Fibroblast of the aortic adventitia (primary cell): Measurements from ENCODE around the gene SLFN11. TPM values are rescaled to one million over a fixed set of nuclear protein-coding genes. Genes with fewer than 3 reads are reported as not detected.
A peak's percentile ranks its signal among the peaks of the same experiment; 100 is the strongest.

Experiments used
- DNase-seq: peaks from one replicate; pipeline ENCODE4 v3.0.0-alpha.2; 2010; ENCODE audit warnings: low read depth
- H3K4me3 ChIP-seq: 2 replicates; pipeline ENCODE4 v1.5.1; 2011; ENCODE audit warnings: low read depth, mild to moderate bottlenecking, control low read depth, low read length, moderate library complexity
- total RNA-seq: library from RNA; depleted of rRNA; stranded (reverse); fragments of >200 nt; gene quantifications from 2 replicates; pipeline ENCODE4 v1.2.3, GENCODE V29; 2012; ENCODE audit warnings: low replicate concordance
- TF ChIP-seq, protein P1 (sequence below): IDR thresholded peaks from 2 replicates; pipeline ENCODE4 v1.5.1; 2011; ENCODE audit warnings: mild to moderate bottlenecking, low read length, control low read depth, inconsistent platforms; ENCODE audit not compliant: insufficient read depth

Gene SLFN11
- total RNA-seq, 1 donor, result 99.2 TPM

DNA sequence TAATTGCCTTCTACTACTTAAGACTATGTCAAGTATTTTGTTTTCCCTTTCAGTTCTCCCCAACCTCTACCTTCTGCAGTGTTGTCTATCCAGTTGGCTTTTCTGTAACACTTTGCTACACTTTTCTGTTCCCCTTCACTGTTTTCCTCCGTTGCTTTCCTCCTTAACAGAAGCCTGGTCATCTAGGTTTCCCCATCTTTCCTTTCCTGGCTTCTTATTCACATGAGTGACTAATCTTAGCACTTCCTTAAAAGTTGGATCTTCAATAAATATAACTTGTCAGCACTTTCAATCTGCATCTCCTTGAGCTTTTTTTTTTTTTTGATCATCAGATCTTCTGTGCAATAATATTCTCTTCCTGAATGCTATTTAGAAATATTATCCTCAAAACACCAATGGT is 2.8 kb upstream of the SLFN11 start:
- no peak overlapping the region for H3K4me3 ChIP-seq
- DNase-seq, result peak; percentile 48
- TF ChIP-seq, protein P1, sequence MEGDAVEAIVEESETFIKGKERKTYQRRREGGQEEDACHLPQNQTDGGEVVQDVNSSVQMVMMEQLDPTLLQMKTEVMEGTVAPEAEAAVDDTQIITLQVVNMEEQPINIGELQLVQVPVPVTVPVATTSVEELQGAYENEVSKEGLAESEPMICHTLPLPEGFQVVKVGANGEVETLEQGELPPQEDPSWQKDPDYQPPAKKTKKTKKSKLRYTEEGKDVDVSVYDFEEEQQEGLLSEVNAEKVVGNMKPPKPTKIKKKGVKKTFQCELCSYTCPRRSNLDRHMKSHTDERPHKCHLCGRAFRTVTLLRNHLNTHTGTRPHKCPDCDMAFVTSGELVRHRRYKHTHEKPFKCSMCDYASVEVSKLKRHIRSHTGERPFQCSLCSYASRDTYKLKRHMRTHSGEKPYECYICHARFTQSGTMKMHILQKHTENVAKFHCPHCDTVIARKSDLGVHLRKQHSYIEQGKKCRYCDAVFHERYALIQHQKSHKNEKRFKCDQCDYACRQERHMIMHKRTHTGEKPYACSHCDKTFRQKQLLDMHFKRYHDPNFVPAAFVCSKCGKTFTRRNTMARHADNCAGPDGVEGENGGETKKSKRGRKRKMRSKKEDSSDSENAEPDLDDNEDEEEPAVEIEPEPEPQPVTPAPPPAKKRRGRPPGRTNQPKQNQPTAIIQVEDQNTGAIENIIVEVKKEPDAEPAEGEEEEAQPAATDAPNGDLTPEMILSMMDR, result no peak

DNA sequence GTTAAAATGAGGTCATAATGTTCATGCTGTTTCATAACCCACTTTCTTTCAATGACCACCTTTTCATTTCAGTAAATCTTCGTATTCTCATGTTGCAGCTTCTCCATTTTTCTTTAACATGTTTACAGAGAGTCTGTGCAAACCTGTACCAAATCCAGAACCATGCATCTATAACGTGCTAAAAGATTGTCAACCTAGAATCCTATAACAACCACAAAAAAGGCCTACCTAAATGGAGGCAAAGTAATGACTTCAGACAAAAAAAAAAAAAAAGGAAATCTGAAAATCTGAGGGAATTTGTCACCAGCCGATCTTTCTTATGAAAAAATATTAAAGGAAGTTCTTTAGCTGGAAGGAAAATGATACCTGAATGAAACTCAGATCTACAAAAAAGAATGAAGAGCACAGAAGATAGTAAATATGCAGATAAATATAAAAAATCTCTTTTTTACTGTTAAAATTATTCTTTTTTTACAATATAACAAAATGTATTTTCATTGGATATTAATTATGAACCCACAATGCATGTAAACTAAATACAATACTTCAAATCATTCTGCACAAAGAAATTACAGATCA is 1.4 kb upstream of the SLFN11 start:
- peak overlapping the region; percentile 89 for H3K4me3 ChIP-seq
- TF ChIP-seq, protein P1, result no peak
- DNase-seq, result no peak

DNA sequence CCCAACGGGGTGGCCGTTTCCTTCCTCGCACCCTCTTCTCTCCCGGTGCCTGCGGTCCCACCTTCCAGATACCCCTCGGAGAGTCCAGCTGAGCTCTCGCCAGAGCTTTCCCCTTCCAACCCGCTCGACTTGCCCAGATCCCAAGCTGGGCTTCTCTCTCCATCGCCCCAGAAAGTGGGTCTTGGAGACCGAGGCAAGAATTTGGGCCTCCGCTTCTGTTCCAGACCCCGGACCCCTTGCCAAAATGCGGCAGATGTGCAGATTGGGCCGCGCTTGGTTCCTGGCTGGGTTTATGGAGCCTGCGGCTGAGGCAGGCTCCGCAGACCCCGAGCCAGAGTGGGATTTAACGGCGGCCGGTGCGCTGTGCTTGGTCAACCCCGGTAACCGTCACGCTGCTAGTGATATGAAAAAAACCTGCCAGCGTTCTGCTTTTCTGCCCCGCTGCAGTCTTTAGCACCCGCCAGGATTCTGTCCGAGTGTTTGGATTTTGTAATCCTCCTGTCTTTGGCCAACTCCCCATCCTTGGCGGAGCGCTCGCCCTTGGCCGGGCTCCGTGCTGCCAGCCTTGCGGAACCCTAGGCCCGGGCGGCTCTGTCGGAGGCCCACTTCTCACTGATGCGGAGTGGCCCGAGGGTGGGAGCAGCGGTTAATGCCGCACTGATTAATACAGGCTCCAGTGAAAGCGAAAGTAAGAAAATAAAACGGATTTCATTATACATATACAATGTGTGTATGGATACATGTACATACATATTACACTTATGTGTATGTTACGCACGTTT is 754 bp upstream of the SLFN11 start:
- TF ChIP-seq, protein P1, result no peak
- peak overlapping the region; percentile 89 for H3K4me3 ChIP-seq
- peak; percentile 85 for DNase-seq

DNA sequence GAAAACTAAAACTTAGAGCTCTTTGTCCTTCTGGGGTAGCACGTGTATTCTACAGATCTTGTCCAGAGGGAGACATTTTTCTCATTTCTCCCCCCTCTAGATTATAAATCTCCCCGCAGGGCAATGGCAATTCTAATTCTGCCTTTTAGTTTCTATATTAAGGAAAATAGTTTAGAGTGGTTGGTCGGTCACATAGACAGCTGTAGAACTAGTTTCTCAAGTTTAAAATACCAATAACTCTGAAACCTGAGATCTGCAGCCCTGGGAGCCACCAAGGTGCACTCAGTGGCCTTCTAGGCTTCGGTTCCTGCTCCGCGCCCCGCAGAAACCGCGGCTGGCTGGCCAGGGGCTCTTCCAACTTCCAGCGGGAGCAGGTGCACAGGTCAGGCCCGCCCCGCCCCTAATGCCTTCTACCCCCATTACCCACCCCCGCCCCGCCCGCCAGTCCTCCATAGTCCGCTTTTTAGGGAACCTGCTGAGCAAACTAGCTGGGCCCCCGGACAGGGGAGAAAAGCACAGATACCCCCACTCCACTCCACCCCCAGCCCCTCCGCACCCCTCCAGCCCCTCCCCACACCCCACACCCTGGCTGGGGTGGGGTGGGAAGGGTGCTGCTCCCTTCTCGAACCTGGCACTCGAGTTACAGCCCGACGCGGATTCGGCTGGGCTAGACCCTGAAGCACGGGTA is 431 bp downstream of the SLFN11 start:
- TF ChIP-seq, protein P1, result no peak
- peak; percentile 33 for DNase-seq
- H3K4me3 ChIP-seq, result peak overlapping the region; percentile 89

DNA sequence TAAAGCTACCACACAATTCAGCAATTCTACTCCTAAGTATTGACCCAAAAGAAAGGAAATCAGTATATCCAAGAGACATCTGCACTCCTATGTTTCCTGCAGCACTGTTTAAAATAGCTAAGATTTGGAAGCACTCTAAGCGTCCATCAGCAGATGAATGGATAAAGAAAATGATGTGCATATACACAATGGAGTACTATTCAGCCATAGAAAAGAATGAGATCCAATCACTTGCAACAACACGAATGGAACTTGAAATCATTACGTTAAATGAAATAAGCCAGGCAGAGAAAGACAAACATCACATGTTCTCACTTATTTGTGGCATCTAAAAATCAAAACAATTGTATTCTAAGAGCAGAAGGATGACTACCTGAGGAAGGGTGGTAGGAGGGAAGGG is 1.5 kb downstream of the SLFN11 start:
- TF ChIP-seq, protein P1, result no peak
- peak overlapping the region; percentile 89 for H3K4me3 ChIP-seq
- no peak for DNase-seq

DNA sequence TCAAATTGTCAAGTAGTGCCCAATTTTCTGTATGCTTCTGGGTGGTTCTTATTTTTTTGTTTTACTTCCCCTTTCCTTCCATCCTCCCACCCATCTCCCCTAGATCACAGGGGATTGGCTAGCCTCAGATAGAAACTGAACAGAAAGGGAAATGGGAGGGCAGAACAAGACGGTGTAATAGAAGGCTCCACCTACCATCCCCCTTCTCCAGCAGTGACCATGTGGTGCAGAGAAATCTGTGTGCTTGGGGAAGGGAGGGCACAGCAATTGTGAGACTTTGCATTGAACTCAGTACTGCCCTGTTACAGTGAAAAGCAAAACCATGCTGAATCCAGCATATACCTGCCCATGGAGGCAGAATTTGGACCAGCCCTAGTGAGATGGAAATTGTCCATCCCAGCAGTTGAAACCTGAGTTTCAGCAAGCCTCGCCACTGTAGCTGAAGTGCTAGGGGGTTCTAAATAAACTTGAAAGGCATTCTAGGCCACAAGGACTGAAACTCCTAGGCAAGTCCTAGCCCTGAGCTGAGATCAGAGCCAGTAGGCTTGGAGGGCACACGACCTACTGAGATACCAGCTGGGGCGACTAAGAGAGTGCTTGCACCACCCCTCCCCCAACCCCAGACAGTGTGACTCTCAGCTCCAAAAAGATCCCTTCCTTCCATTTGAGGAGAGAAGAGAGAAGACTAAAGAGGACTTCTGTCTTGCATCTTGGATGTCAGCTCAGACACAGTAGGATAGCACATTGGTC is 5.2 kb downstream of the SLFN11 start:
- no peak overlapping the region for H3K4me3 ChIP-seq
- TF ChIP-seq, protein P1, result no peak
- peak; percentile 20 for DNase-seq
